Measurements from ENCODE around the gene PLS1.
"Not testable (repeated sequence)": the region's sequence is repeated elsewhere in the genome, so short reads cannot be mapped to it uniquely, and the experiment has no call there.

The PLS1 gene

DNA sequence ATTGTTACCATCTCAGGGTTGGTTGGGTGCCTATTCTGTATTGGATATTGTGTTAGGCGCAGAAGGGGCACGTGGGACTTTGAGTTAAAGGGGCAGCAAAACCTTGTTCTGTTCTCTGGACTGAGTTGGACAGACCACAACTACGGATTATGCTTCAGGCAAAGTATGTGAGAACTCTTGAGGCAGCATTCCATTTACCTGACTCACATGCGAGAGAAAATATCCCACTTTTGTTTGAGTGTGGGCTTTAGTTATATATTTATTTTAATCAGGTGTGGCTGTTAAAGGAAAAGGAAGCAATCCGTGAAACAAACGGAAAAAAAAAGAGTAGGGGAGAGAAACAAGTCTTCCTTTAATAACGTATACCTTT, 627 bp upstream of the PLS1 start:
- peak; percentile 66 for DNase-seq (ENCODE audit: low spot score)

DNA sequence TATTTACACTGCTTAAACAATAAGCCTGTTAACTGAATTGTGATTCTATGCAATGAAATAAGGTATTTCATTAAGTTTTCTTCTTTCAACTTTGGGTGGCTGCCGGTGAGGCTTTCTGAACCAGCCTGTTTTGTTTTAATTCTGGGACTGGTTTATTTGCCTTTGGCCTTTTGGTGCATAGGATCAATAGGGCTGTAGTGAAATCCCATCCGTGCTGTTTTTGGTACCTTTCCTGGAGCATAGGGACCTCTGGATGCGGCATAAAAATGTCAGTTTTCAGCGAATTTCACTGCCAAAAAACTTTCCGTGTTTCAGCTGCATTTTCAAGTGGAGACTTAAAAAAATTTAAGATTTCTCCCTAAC, 514 bp downstream of the PLS1 start:
- DNase-seq (ENCODE audit: low spot score): peak; percentile 15

DNA sequence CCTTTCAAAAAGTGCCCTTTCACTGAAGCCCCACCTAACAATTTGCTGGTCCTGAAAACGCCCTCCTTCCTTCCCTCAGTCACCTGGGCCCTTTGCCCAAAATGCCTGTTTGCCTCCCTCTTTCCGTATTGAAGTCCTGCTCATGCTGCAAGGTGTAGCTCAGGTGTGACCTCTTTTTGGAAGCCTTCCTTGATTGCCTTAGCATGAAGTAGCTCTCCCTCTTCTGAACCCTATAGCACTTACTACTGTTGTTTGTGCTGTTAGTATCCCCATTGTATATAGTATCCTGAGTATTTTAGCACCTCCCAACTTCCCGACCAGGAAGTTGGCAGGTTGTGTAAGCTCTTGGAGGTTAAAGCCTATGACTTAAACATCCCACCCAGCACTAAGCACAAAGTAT, 1.7 kb downstream of the PLS1 start:
- no peak for DNase-seq (ENCODE audit: low spot score)

DNA sequence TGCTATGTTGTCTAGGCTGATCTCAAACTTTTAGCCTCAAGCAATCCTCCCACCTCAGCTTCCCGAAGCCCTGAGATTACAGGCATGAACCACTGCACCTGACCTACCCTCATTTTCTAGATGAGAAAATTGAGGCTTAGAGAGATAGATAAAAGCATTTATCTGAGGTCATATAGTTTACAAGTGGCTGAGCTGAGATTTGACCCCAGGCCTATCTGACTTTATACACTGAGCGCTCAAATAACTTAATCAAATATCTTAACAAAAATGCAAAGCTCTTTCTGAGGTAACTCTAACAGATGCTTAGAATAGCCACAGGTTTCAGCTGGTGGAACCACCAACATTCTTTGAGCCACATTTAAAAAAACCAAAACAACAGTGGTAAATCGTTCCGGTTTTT, 5.5 kb downstream of the PLS1 start:
- DNase-seq (ENCODE audit: low spot score): no peak

DNA sequence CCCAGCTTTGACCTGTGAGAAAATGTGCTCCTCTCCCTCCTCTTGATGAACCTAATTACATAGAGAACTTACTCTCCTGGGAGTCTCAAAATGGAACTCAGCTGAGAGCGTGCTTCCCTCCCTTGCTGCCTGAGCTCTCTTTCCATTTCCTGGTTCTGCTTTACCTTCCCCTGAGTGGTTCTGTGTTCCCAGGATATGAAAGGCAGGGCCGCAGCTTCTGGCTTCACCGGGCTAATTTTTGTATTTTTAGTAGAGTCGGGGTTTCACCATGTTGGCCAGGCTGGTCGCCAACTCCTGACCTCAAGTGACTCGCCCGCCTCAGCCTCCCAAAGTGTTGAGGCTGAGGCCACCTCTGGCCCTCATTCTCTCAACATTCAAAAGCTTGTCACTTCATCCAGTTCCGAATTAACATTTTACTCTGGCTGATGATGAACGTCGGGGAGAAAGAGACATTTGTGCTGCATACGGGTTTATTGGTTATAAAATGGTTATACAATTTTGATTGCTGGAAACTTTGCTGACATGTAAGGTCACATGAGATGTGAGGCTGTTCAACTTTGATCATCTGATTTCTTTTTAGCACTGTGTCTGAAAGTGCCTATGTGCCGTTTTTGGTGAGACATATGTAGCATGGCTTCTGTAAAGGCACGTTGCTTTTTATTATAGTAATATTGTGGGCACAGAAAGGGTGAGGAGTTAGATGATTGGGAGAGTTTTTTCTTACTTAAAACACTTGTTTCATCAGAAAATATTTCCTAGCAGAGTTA, 6.6 kb downstream of the PLS1 start:
- DNase-seq (ENCODE audit: low spot score): no peak

DNA sequence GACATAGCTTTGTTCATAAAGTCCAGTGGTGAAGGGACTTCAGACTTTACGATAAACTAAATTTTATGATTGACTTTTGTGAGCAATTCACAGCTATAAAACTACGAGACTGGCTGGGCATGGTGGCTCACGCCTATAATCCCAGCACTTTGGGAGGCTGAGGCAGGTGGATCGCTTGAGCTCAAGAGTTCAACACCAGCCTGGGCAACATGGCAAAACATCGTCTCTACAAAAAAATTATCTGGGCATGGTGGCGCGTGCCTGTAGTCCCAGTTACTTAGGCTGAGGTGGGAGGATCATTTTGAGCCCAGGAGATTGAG, 7.2 kb downstream of the PLS1 start:
- DNase-seq (ENCODE audit: low spot score): not testable (repeated sequence)

DNA sequence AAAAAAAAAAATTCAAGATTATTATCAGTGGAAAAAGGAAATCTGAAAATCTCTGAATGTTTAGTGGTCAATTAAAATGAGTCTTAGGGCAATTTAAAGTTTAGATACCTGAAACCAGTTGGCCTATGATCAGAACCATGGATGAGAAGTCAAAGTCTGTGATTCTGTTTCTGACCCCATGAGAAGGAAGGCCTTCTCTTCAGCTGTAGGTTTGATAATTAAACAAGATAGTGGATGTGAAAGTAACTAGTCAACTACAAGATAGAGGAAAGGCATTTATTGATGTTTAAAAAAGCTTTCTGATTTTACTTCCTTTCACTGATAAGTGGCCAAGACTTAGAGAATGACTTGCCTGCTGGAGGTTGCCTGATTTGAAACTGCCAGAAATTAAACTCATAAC, 8.7 kb downstream of the PLS1 start:
- DNase-seq (ENCODE audit: low spot score): no peak

DNA sequence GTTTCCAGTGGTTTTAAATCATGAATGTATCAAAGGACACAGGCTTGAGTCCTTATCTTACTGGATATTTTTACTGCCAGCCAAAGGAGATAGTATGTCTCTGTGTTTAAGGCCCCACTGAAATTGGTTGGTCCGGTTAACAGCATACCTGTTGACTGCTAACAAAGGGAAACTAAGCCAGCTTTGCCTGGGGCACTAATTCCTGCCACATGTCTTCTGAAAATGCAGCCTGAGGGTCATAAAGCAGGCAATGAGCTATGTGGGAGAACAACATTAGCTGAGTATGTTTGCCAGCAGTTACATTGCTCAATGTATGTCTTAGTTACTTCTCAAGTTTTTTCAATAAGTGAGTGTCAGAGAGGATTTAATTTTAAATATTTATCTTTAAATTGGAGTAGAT, 12.4 kb downstream of the PLS1 start:
- no peak for DNase-seq (ENCODE audit: low spot score)

DNA sequence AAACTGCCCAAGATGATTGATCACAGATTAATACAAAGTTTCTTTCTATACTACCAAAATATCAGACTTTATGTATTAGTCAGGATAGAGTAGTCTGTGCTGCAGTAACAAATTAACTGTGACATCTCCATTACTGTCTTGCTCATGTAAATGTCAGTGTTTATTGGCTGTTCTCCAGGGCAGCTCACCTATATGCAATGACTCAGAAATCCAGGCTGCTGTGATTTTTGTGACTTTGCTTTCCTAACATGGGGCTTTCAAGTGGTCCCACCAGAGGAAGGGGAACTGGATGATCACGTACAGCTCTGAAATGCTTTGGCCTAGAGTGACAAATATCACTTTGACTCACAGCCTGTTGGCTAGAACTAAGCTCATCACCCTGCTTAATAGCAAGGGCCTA, 12.9 kb downstream of the PLS1 start:
- peak; percentile 49 for DNase-seq (ENCODE audit: low spot score)

DNA sequence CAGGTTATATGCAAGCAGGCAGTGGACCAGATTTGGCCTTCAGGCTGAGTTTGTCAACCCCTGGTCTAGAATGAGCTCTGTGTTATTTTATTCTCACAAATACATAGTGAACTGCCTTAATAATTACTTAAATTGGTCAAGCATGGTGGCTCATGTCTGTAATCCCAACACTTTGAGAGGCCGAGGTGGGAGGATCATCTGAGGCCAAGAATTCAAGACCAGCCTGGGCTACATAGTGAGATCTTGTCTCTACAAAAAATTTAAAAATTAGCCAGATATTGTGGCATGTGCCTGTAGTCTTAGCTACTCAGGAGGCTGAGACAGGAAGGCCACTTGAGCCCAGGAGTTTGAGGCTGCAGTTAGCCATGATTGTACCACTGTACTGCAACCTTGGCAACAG, 15.0 kb downstream of the PLS1 start:
- no peak for DNase-seq (ENCODE audit: low spot score)

DNA sequence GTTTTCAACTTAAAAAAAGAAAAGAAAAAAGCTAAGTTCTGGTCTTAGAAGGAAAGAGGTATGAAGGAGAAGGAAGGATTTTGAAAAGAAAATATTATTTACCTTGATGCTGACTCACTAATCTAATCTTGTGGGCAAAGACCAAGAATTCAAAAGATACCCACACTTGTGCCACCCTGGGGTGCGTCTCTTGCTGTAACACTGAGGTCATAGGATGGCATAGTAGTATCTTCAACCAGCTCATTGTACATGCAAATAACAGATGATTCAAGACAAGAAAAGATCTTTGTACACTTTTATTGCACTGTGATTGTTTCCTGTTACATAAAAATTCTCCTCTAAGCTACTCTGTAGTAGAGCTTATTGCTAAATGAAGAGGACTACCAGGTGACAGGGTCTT, 17.3 kb downstream of the PLS1 start:
- DNase-seq (ENCODE audit: low spot score): no peak

DNA sequence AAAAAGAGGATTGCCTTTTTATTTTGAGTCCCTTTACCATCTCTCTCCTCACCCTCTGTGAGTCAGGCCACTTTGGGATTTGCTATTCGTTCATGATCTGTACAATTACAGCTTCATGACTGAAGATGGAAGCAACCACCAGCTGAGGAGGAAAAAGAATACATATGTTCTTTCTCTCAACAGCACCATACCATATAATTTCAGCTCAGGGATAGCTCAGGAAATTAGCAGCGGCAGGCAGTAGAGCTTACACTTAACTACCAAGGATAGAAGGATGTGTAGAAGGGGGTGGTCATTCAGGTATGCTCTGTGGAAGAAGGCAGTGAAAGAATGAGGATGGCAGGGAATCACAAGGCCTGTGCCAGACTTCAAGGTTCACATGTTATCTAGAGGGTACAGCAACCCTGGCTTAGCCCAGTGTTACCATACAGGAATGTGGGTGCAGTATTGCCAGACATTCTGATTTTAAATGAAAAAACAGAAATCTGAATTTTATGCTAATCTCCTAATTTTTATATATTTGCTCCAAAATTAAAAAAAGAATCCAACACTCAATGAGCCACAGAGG, 17.9 kb downstream of the PLS1 start:
- DNase-seq (ENCODE audit: low spot score): no peak

DNA sequence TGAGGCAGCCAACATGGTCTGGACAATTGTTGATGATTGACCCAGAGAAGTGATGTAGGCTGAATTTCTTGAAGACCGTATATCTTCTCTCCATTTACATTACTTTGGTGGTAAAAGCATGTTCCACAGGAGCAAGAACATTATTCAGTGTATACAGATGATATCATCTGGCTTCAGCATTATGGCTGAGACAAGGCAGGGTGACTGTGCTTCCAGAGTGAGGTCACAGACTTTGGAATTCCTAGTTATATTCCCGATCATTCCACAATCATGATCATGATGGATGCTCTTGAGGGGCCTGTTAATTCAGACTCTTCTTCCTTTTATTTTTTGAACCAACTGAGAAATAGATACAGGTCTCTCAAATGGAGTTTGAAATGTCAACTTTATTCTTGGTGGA, 19.0 kb downstream of the PLS1 start:
- no peak for DNase-seq (ENCODE audit: low spot score)

DNA sequence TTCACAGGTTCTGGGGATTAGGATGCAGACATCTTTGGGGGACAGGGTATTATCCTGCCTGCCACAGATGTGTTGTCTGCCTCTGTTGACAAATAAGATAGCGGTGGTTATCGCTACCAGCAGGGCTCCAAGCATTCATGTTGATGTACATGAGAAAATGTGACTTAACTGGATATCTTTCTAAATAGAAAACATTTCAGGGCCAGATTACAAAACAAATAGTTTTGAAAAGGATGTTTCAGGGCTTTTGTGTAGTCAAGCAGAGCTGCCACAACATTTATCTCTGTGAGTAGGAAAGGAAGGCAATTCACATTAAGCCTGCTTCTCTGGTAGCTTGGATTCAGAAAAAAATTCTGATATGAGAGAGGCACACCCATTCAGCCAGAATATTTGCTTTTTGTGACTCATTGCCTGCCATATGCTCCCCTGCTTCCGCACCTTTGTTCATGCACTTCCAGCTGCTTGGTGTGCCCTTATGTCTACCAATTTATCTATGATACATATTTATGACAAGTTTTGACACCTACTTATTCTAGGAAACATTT, 22.8 kb downstream of the PLS1 start:
- no peak for DNase-seq (ENCODE audit: low spot score)

DNA sequence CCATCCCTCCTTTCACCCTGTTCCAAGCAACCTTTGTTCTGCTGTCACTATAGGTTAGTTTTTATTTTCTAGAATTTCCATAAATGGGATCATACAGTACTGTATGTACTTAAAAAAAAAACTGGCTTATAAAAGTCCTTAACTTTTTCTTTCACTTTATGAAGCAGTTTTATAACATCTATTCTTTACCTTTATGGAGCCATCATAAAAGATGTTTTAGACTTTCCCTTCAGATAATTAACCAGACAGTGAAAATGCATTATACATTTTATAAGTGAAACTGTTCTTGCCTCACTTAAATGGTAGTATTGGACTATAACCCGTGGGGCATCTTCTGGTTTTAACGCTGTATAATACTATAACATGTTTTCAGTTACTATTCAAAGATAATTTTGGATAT, 26.2 kb downstream of the PLS1 start:
- no peak for DNase-seq (ENCODE audit: low spot score)

DNA sequence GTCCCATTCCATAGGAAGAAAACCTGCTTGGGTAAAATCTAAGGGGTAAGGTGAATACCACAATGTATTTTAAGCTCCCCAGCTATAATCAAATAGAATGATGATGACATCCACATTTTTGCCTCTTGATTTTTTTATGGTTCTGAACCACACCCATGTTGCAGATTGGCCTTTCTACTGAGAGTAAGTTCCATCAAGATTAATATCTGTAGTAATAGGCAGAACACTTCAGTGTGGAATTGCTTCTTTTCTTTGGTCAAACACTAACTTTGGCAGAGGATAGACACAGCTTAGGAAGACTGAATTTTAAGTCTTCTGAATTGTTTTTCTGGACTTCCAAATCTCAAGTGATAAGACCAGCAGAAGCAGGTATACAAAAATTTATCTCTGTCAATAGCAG, 27.0 kb downstream of the PLS1 start:
- DNase-seq (ENCODE audit: low spot score): no peak

DNA sequence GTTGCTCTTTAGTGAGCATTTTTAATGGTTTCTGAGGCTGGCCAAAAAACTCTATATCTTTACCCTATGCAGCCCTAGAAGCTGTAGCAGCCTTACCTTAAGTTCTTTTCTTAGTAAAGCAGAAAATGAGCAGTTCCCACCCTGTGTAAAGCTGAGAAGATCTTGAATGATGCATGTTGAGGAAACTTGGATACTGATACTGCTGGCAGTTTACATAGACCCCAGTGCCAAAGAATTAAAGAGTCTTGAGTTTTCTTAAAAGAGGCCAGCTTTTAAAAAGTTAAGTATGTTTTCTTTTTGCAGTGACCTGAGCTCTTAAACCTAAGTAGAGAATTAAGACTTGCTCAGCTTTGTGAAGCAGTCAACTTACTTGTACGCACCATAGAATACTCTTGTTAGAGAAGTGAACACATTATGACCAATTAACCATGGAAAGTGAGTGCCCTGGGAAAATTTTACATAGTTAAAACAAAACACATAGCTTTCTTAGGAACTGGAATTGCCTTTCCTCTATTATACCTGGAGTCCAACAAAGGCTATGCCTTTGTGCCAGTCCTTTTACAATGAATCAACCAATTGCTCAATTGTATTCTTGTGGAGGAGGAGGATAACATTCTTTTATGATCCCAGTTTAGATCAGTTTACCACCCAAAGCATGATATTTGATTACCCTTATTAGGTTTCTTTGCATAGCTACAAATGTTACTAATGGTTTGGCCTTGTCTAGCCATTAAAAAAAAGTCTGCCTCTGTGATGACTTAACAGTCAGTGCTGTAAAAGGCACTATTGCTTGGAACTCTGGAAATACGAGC, 28.4 kb downstream of the PLS1 start:
- DNase-seq (ENCODE audit: low spot score): no peak

DNA sequence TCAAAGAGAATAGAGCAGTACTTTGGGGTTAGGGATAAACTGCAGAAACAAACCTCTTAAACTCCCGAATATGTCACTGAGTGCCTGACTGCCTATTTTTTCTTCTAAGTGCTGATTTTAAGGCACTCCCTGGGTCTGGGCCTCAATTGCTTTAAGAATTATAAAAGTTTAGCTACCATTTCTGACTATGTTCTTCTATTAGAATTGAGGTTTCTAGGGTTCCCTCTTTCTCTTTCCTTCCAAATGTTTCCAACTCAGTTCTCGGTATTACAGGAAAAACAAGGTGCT, 28.9 kb downstream of the PLS1 start:
- no peak for DNase-seq (ENCODE audit: low spot score)

DNA sequence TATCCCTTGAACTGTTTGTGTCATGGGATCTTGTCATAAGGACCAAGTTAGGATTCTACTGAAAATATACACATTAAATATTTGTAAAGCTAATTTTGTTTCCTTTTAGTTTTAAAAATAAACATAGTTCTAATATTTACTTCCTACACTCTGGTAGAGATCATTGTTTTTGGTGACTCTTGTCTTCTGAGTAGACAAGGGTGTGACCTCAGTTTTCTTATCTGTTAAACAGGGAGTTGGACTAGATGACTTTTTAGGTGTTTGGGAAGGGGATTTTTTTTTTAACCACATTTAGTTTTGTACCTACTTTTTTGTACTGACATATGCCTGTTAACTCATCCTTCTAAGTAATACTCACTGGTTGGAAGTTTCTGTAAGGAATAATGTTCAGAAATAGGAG, 30.8 kb downstream of the PLS1 start:
- no peak for DNase-seq (ENCODE audit: low spot score)

DNA sequence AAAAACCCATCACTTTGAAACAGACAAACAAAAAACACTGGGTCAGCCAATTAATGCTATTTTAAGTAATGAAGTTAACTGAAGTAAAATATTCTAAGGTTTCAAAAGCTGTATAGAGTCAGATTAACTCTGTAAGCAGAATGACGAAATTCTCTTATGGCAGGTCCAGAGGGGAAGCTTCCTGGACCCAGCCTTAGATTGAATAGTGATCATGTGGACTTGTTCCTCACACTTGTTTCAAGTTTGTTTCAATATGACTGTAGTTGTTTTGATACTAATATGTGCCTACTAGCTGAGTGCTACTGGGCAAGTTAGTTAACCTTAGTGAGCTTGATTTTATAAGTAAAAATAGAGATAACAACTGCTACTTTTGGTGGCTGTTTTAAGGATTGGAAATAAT, 32.6 kb downstream of the PLS1 start:
- DNase-seq (ENCODE audit: low spot score): no peak

DNA sequence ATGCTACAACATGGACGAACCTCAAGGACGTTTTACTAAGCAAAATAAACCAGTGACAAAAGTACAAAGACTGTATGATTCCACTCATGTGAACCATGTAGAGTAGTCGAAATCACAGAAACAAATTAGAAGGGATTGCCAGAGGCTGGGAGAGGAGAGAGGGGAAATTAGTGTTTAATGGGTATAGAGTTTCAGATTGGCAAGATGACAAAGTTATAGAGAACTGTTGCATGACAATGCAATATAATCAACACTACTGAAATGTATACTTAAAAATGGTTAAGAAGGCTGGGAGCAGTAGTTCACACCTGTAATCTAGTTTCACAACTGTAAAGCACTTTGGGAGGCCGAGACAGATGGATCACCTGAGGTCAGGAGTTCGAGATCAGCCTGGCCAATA, 36.9 kb downstream of the PLS1 start:
- no peak for DNase-seq (ENCODE audit: low spot score)

DNA sequence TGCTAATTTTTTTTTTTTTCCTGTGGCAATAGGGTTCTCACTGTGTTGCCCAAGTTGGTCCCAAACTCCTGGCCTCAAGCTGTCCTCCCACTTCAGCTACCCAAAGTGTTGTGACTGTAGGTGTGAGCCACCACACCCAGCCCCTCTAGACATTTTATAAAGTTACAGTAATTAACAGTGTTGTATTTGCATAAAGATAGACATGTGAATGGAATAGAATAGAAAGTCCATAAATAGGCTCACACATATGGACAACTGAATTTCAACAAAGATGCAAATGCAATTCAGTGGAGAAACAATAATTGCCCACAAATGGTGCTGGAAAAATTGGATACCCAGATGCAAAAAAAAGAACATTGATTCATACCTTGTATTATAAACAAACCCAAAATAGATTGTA, 39.9 kb downstream of the PLS1 start:
- DNase-seq (ENCODE audit: low spot score): no peak

DNA sequence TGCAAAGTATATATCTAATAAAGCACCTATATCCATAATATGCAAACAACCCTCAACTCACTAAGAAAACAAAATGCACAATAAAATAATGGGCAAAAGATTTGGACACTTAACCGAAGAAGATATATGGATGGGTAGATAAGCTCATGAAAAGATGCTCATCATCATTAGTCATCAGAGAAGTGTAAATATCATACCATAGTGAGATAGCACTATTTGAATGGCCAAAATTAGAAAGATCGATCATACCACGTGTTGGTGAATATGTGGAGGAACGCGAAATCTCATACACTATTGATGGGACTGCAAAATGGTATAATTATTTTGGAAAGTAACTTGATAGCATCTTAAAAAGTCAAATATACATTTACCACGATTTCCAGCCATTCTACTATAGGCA, 40.5 kb downstream of the PLS1 start:
- no peak for DNase-seq (ENCODE audit: low spot score)

DNA sequence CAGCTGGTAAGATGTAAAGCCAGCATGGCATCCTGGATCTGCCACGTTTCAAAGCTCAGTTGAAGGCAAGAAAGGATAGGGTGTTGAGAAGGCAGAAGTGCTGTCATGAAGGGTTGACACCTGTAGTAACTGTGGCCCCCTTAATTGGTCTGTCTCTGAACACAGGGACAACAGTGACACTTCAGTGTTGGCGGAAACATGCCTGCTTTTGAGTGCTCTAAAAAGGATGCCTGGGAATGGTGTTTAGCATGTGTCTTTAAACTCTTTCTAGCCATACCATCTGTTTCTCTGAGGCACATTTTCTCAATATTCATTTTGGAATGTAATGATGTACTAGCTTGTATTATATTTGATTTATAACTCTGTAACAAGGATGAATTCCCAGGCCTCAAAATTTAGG, 42.1 kb downstream of the PLS1 start:
- DNase-seq (ENCODE audit: low spot score): no peak

All from RKO (cell line).